IMR-90 (cell line): ENCODE results near the gene ROBO3. TPM values are rescaled to one million over a fixed set of nuclear protein-coding genes. Genes with fewer than 3 reads are reported as not detected.
A peak's percentile ranks its signal among the peaks of the same experiment; 100 is the strongest.

Experiments
- ATAC-seq: fragments of 200-7000 bp; cut with Tn5 transposase; 2 replicates; pipeline ENCODE4 v1.9.1; 2020; ENCODE audit warnings: low read depth, mild to moderate bottlenecking, moderate library complexity
- BruUV-seq: library from RNA; stranded (reverse); fragments of 400-500 nt; replicated peaks from 2 replicates; lab custom pipeline; 2021; lab: Mats Ljungman, UMichigan
- CTCF ChIA-PET: fragments of 300-600 bp; formaldehyde crosslinking; extraction: SDS; loops from one replicate; lab custom pipeline; 2021; ENCODE audit warnings: antibody characterized with exemption; lab: Yijun Ruan, JAX
- POLR2A ChIA-PET: fragments of 300-600 bp; sonication (Branson Sonifier 250); formaldehyde crosslinking; loops from one replicate; lab custom pipeline; 2022; ENCODE audit warnings: antibody characterized with exemption; ENCODE audit not compliant: unreplicated experiment; lab: Charles Lee
- DNase-seq: peaks from one replicate; pipeline ENCODE4 v3.0.0; 2013
- H2AFZ ChIP-seq: replicated peaks from 2 replicates; pipeline ENCODE3; 2013; ENCODE audit warnings: low read length, mild to moderate bottlenecking; ENCODE audit not compliant: poor library complexity
- H2AK5ac ChIP-seq: 2 replicates; pipeline ENCODE4 v1.6.1; 2013; ENCODE audit warnings: low read depth, low read length, inconsistent platforms
- H2AK9ac ChIP-seq: replicated peaks from 2 replicates; pipeline ENCODE3; 2013; ENCODE audit warnings: mild to moderate bottlenecking, low read depth, low read length, moderate library complexity; ENCODE audit not compliant: poor library complexity
- H2BK120ac ChIP-seq: 2 replicates; pipeline ENCODE4 v1.6.1; 2013; ENCODE audit warnings: low read depth, low read length, inconsistent platforms
- H2BK15ac ChIP-seq: 3 replicates; pipeline ENCODE4 v1.6.1; 2013; ENCODE audit warnings: low read depth, low read length, inconsistent platforms
- H2BK20ac ChIP-seq: 2 replicates; pipeline ENCODE4 v1.6.1; 2013; ENCODE audit warnings: low read depth, mild to moderate bottlenecking, inconsistent platforms, low read length, moderate library complexity
- H2BK5ac ChIP-seq: 2 replicates; pipeline ENCODE4 v1.6.1; 2013; ENCODE audit warnings: mild to moderate bottlenecking, low read depth, low read length, inconsistent platforms; ENCODE audit not compliant: poor library complexity, severe bottlenecking
- H3K14ac ChIP-seq: replicated peaks from 2 replicates; pipeline ENCODE4 v1.6.1; 2013; ENCODE audit warnings: low read depth, low read length, inconsistent platforms
- H3K18ac ChIP-seq: 2 replicates; pipeline ENCODE4 v1.6.1; 2013; ENCODE audit warnings: low read depth, low read length, control low read depth
- H3K23ac ChIP-seq: 2 replicates; pipeline ENCODE4 v1.6.1; 2013; ENCODE audit warnings: low read depth, low read length, inconsistent platforms
- H3K27ac ChIP-seq: 2 replicates; pipeline ENCODE4 v1.5.1; 2013; ENCODE audit warnings: mild to moderate bottlenecking, control low read depth, low read length; ENCODE audit not compliant: insufficient read depth
- H3K27me3 ChIP-seq: 2 replicates; pipeline ENCODE4 v1.6.1; 2013; ENCODE audit warnings: low read length; ENCODE audit not compliant: control insufficient read depth, insufficient read depth
- H3K36me3 ChIP-seq: 2 replicates; pipeline ENCODE4 v1.6.1; 2013; ENCODE audit warnings: low read length, mixed read lengths; ENCODE audit not compliant: control insufficient read depth, insufficient read depth
- H3K4ac ChIP-seq: 2 replicates; pipeline ENCODE4 v1.6.1; 2013; ENCODE audit warnings: low read depth, low read length, inconsistent platforms
- H3K4me1 ChIP-seq: 2 replicates; pipeline ENCODE4 v1.6.1; 2013; ENCODE audit warnings: low read length, mixed read lengths; ENCODE audit not compliant: control insufficient read depth, insufficient read depth
- H3K4me2 ChIP-seq: 2 replicates; pipeline ENCODE4 v1.6.1; 2013; ENCODE audit warnings: low read depth, mild to moderate bottlenecking, control low read depth, low read length, moderate library complexity
- H3K4me3 ChIP-seq: 2 replicates; pipeline ENCODE4 v1.5.1; 2013; ENCODE audit warnings: low read depth, mild to moderate bottlenecking, control low read depth, low read length, moderate library complexity; ENCODE audit not compliant: insufficient read depth
- H3K56ac ChIP-seq: 2 replicates; pipeline ENCODE4 v1.6.1; 2013; ENCODE audit warnings: low read length, inconsistent platforms; ENCODE audit not compliant: insufficient read depth; ENCODE audit errors: extremely low read depth
- H3K79me1 ChIP-seq, 2 experiments: 2 replicates each; pipeline ENCODE4 v1.6.1; 2013; ENCODE audit warnings: low read length in 2 of 2, inconsistent platforms in 1 of 2, low read depth in 1 of 2
- H3K9ac ChIP-seq: 2 replicates; pipeline ENCODE4 v1.6.1; 2013; ENCODE audit warnings: low read depth, low read length, control low read depth
- H3K9me1 ChIP-seq: 2 replicates; pipeline ENCODE4 v1.6.1; 2013; ENCODE audit warnings: low read length, inconsistent platforms; ENCODE audit not compliant: insufficient read depth
- H3K9me3 ChIP-seq: 2 replicates; pipeline ENCODE4 v1.6.1; 2013; ENCODE audit warnings: low read length; ENCODE audit not compliant: control insufficient read depth, insufficient read depth
- H4K20me1 ChIP-seq: 2 replicates; pipeline ENCODE4 v1.6.1; 2013; ENCODE audit warnings: low read length, inconsistent platforms; ENCODE audit not compliant: insufficient read depth
- H4K5ac ChIP-seq: 2 replicates; pipeline ENCODE4 v1.6.1; 2013; ENCODE audit warnings: mild to moderate bottlenecking, low read depth, low read length, control low read depth
- H4K8ac ChIP-seq, 2 experiments: 2 replicates each; pipeline ENCODE4 v1.6.1; 2013; ENCODE audit warnings: low read depth in 2 of 2, low read length in 2 of 2, control low read depth in 1 of 2, inconsistent platforms in 1 of 2
- H4K91ac ChIP-seq: 2 replicates; pipeline ENCODE4 v1.6.1; 2013; ENCODE audit warnings: low read depth, low read length, inconsistent platforms; ENCODE audit not compliant: insufficient read depth
- BHLHE40 ChIP-seq: fragments of 150-350 bp; IDR thresholded peaks from 2 replicates; pipeline ENCODE4 v1.6.1; 2016; ENCODE audit warnings: mild to moderate bottlenecking, low read depth, low read length
- CEBPB ChIP-seq: IDR thresholded peaks from 2 replicates; pipeline ENCODE4 v1.6.1; 2012; ENCODE audit warnings: low read depth, low read length, improper control_type of control experiment
- CTCF ChIP-seq: conservative IDR thresholded peaks from 2 replicates; pipeline ENCODE4 v1.5.1; 2012; ENCODE audit warnings: mild to moderate bottlenecking, low read depth, low read length, improper control_type of control experiment
- ELK1 ChIP-seq: fragments of 150-350 bp; IDR thresholded peaks from 2 replicates; pipeline ENCODE4 v1.6.1; 2016; ENCODE audit warnings: low read depth, mild to moderate bottlenecking, low read length, moderate library complexity, borderline replicate concordance
- FOS ChIP-seq: fragments of 150-350 bp; IDR thresholded peaks from 2 replicates; pipeline ENCODE4 v1.6.1; 2016; ENCODE audit warnings: low read depth, low read length
- MAFK ChIP-seq: IDR thresholded peaks from 2 replicates; pipeline ENCODE4 v1.6.1; 2012; ENCODE audit warnings: low read depth, low read length, improper control_type of control experiment
- MAZ ChIP-seq: IDR thresholded peaks from 2 replicates; pipeline ENCODE4 v1.6.1; 2012; ENCODE audit warnings: low read depth, mild to moderate bottlenecking, low read length, improper control_type of control experiment, moderate library complexity, borderline replicate concordance
- MXI1 ChIP-seq: IDR thresholded peaks from 2 replicates; pipeline ENCODE4 v1.6.1; 2012; ENCODE audit warnings: low read depth, mild to moderate bottlenecking, low read length, moderate library complexity, borderline replicate concordance
- NFE2L2 ChIP-seq: fragments of 150-350 bp; IDR thresholded peaks from 2 replicates; pipeline ENCODE4 v1.6.1; 2016; ENCODE audit warnings: low read depth, mild to moderate bottlenecking, low read length
- POLR2A ChIP-seq: IDR thresholded peaks from 2 replicates; pipeline ENCODE4 v1.6.1; 2012; ENCODE audit warnings: mild to moderate bottlenecking, low read depth, low read length
- RAD21 ChIP-seq: IDR thresholded peaks from 2 replicates; pipeline ENCODE4 v1.6.1; 2012; ENCODE audit warnings: low read length, improper control_type of control experiment
- RCOR1 ChIP-seq: IDR thresholded peaks from 2 replicates; pipeline ENCODE4 v1.6.1; 2012; ENCODE audit warnings: mild to moderate bottlenecking, low read length, improper control_type of control experiment; ENCODE audit not compliant: insufficient replicate concordance
- RFX5 ChIP-seq: IDR thresholded peaks from 2 replicates; pipeline ENCODE4 v1.8.0; 2012; ENCODE audit warnings: low read depth, mild to moderate bottlenecking, low read length, moderate library complexity
- SMC3 ChIP-seq: fragments of 150-350 bp; IDR thresholded peaks from 2 replicates; pipeline ENCODE4 v1.6.1; 2016; ENCODE audit warnings: low read depth, mild to moderate bottlenecking, antibody characterized with exemption, low read length, moderate library complexity
- USF2 ChIP-seq: fragments of 150-350 bp; IDR thresholded peaks from 2 replicates; pipeline ENCODE4 v1.6.1; 2017; ENCODE audit warnings: mild to moderate bottlenecking, antibody characterized with exemption, low read length, low read depth
- WGBS, 2 experiments: methylation state at CpG; one replicate each; pipeline versions ENCODE4 v1.1.5 to v1.1.7; 2013; ENCODE audit warnings: missing lambda C conversion rate in 2 of 2; ENCODE audit not compliant: insufficient read length in 1 of 2; ENCODE audit errors: extremely low coverage in 2 of 2; 5-methylcytosine and 5-hydroxymethylcytosine counted together
- dilution Hi-C: fragments of 300-500 bp; cut with HindIII; formaldehyde crosslinking; loops from one replicate; pipeline ENCODE4 v1.14.3; 2018; ENCODE audit warnings: low sequenced_read_pairs; ENCODE audit not compliant: unreplicated experiment
- in situ Hi-C: fragments of 300-500 bp; cut with MboI; formaldehyde crosslinking; loops from 3 replicates; pipeline ENCODE4 v1.14.3; 2019; ENCODE audit warnings: low sequenced_read_pairs, inconsistent platforms, mixed read lengths
- intact Hi-C: fragments of 100-400 bp; cut with micrococcal nuclease; formaldehyde crosslinking; loops from 2 replicates; pipeline ENCODE4 v1.10.0; 2022
- polyA plus RNA-seq, 3 experiments: library from polyadenylated mRNA; depleted of rRNA; stranded (reverse); fragments of >200 nt; gene quantifications; 2 replicates each; pipeline ENCODE4 v1.2.3, GENCODE V29; 2012; ENCODE audit warnings: low replicate concordance in 1 of 3
- total RNA-seq: library from RNA; depleted of rRNA; stranded (reverse); fragments of >200 nt; gene quantifications from 2 replicates; pipeline ENCODE4 v1.2.3, GENCODE V29; 2012

Gene ROBO3
- total and polyA plus RNA-seq, 2 of the 4 experiments (the other 2 are of a cell fraction): 12.0 to 54.1 TPM

GRCh38 chr11:124863137-124863825 lies 2.0 kb upstream of the ROBO3 start:
- H2AK5ac ChIP-seq: no peak overlapping the region
- no peak overlapping the region for H2BK5ac ChIP-seq
- H2BK120ac ChIP-seq: no peak overlapping the region
- H2BK20ac ChIP-seq: no peak overlapping the region
- dilution Hi-C loops (no loop called here), intact Hi-C loops (loop anchor here (10.0 kb wide), 2 partner anchors 458 to 788 kb away; no protein-coding TSS in a partner anchor), in situ Hi-C loops (no loop called here)
- DNase-seq (peak; percentile 35), ATAC-seq (peak; percentile 71)
- WGBS, 2 experiments: 3% methylated on average over 9 of the region's 31 CpGs; no CpG with 5 or more reads in 1 of the 2 experiments
- no peak overlapping the region for H4K5ac ChIP-seq
- ChIA-PET CTCF (interaction anchor here (1.0 kb wide), 1 partner anchor 13 kb away, joined by 3 read pairs; no protein-coding TSS in a partner anchor), POLR2A (no interaction called here)
- H4K91ac ChIP-seq: no peak overlapping the region
- H3K9me1 ChIP-seq: no peaks in the 10 kb centered on the region; the same call in 1 of the 2 replicates
- no peak overlapping the region for H2AK9ac ChIP-seq
- H3K23ac ChIP-seq: no peak overlapping the region
- H3K27me3 ChIP-seq: peaks cover 81% of the 10 kb centered on the region
- H3K4ac ChIP-seq: no peak overlapping the region
- H2AFZ ChIP-seq: peak overlapping the region; percentile 79
- H3K18ac ChIP-seq: no peak overlapping the region
- H3K14ac ChIP-seq: no peak overlapping the region
- H3K27ac ChIP-seq: no peak overlapping the region
- no peaks in the 10 kb centered on the region for H3K79me1 ChIP-seq
- no peaks in the 10 kb centered on the region for H3K36me3 ChIP-seq
- BruUV-seq: no TSS peak
- no peak overlapping the region for H2BK15ac ChIP-seq
- no peaks in the 10 kb centered on the region for H3K4me1 ChIP-seq
- H3K56ac ChIP-seq: no peak overlapping the region
- peak overlapping the region; percentile 19 for H3K4me3 ChIP-seq
- H3K4me2 ChIP-seq: peak overlapping the region; percentile 73
- no peak overlapping the region for H3K9ac ChIP-seq
- no peak overlapping the region for H4K8ac ChIP-seq
- no peaks in the 10 kb centered on the region; the same call in 1 of the 2 replicates for H3K9me3 ChIP-seq
- H4K20me1 ChIP-seq: 0 out of 2 replicates have a peak, but pooled peaks cover 4% of the 10 kb centered on the region
- TF ChIP-seq MXI1 (no peak), MAZ (no peak), FOS (no peak), SMC3 (no peak), NFE2L2 (no peak), MAFK (no peak), CTCF (no peak), USF2 (peak; percentile 85), BHLHE40 (peak; percentile 44; the same call in 1 of the 2 replicates), RAD21 (no peak), ELK1 (no peak), RCOR1 (no peak), CEBPB (no peak), RFX5 (no peak), POLR2A (no peak)
